K562 (cell line): ENCODE results near the gene VPS37D. TPM values are rescaled to one million over a fixed set of nuclear protein-coding genes. Genes with fewer than 3 reads are reported as not detected.

ENCODE experiments used
- BCOR ChIP-seq: fragments of 450-650 bp; IDR thresholded peaks from 2 replicates; pipeline ENCODE4 v1.6.1; 2016
- CBFA2T2 ChIP-seq: fragments of 450-650 bp; conservative IDR thresholded peaks from 2 replicates; pipeline ENCODE4 v1.6.1; 2017; ENCODE audit warnings: mild to moderate bottlenecking
- CHAMP1 ChIP-seq: fragments of 450-650 bp; IDR thresholded peaks from 2 replicates; pipeline ENCODE4 v1.6.1; 2016; ENCODE audit warnings: mild to moderate bottlenecking
- E2F5 ChIP-seq: sonication (generic); formaldehyde crosslinking; IDR thresholded peaks from 2 replicates; pipeline ENCODE4 v1.8.0; 2022; ENCODE audit warnings: mild to moderate bottlenecking, missing genetic modification reagents
- ILK ChIP-seq: fragments of 450-650 bp; IDR thresholded peaks from 2 replicates; pipeline ENCODE4 v1.6.1; 2016; ENCODE audit warnings: missing genetic modification characterization, low read depth, mild to moderate bottlenecking, missing compliant biosample characterization, moderate library complexity, borderline replicate concordance
- JUNB ChIP-seq: fragments of 450-650 bp; formaldehyde crosslinking; conservative IDR thresholded peaks from 2 replicates; pipeline ENCODE4 v1.4.0; 2020; ENCODE audit warnings: mild to moderate bottlenecking
- MBD1 ChIP-seq: fragments of 250-450 bp; sonication (Bioruptor Pico); IDR thresholded peaks from 2 replicates; pipeline ENCODE4 v1.8.0; 2022; ENCODE audit warnings: inconsistent platforms
- RBM34 ChIP-seq: fragments of 200-400 bp; formaldehyde crosslinking; IDR thresholded peaks from 2 replicates; pipeline ENCODE4 v1.6.1; 2018; ENCODE audit warnings: low read length, borderline replicate concordance; ENCODE audit not compliant: insufficient read depth
- SETDB1 ChIP-seq: IDR thresholded peaks from one replicate; pipeline ENCODE4 v1.6.1; 2012; ENCODE audit warnings: low read length, control low read depth, inconsistent platforms
- SFPQ ChIP-seq: fragments of 200-400 bp; formaldehyde crosslinking; IDR thresholded peaks from 2 replicates; pipeline ENCODE4 v1.6.1; 2017; ENCODE audit warnings: mild to moderate bottlenecking, low read depth, low read length, moderate library complexity
- TGIF2 ChIP-seq: sonication (generic); formaldehyde crosslinking; IDR thresholded peaks from 2 replicates; pipeline ENCODE4 v1.8.1; 2022; ENCODE audit warnings: mild to moderate bottlenecking, missing genetic modification reagents, moderate library complexity
- VEZF1 ChIP-seq: fragments of 200-800 bp; sonication (Bioruptor generic); IDR thresholded peaks from 2 replicates; pipeline ENCODE4 v1.6.1; 2017; ENCODE audit warnings: missing genetic modification characterization, missing compliant biosample characterization
- ZBTB1 ChIP-seq: sonication (generic); formaldehyde crosslinking; IDR thresholded peaks from 2 replicates; pipeline ENCODE4 v1.8.1; 2023; ENCODE audit warnings: missing genetic modification reagents, low read depth, mild to moderate bottlenecking, borderline replicate concordance
- ZNF239 ChIP-seq: fragments of 250-450 bp; sonication (Bioruptor Pico); IDR thresholded peaks from 2 replicates; pipeline ENCODE4 v1.4.0; 2020; ENCODE audit warnings: mild to moderate bottlenecking
- ZNF639 ChIP-seq, 2 experiments: fragments of 200-800 bp in 1 of 2; sonication (Bioruptor generic) in 1 of 2; sonication (generic) in 1 of 2; formaldehyde crosslinking in 1 of 2; IDR thresholded peaks in 1 of 2; conservative IDR thresholded peaks in 1 of 2; 2 replicates each; pipeline versions ENCODE4 v1.5.0 to v1.6.1; 2016 to 2020; ENCODE audit warnings: missing compliant biosample characterization in 1 of 2, missing genetic modification characterization in 1 of 2, missing genetic modification reagents in 1 of 2
- ZNF764 ChIP-seq: fragments of 250-450 bp; sonication (Bioruptor Pico); IDR thresholded peaks from 2 replicates; pipeline ENCODE4 v1.4.0; 2020; ENCODE audit warnings: low read depth, mild to moderate bottlenecking, moderate library complexity
- polyA plus RNA-seq, 8 experiments: library from polyadenylated mRNA; depleted of rRNA in 4 of 8; stranded (reverse) in 5 of 8; unstranded in 3 of 8; fragments of >200 nt; fragmentation: Nextera tagmentation in 2 of 8; fragmentation: Illumina TruSeq in 1 of 8; extraction: Ambion mirVana in 2 of 8; extraction: Trizol in 1 of 8; gene quantifications; 2 replicates each; pipeline versions ENCODE4 v1.2.1 to v1.2.3, GENCODE V29; 2011 to 2014; ENCODE audit warnings: inconsistent platforms in 1 of 8, missing spikeins in 1 of 8
- total RNA-seq, 7 experiments: library from RNA; depleted of rRNA in 6 of 7; stranded (reverse); fragments of >200 nt in 6 of 7; fragmentation: Illumina TruSeq in 2 of 7; extraction: Trizol in 2 of 7; gene quantifications; 2 replicates each; pipeline versions ENCODE4 v1.2.1 to v1.2.3, GENCODE V29; 2011 to 2021; ENCODE audit warnings: low replicate concordance in 1 of 7

VPS37D gene
- total and polyA plus RNA-seq, 9 of the 15 experiments (the other 6 are each of a cell fraction or from before 2014, with no cell fraction given) = 0.25 to 2.3 (median 1.0) TPM; not detected in 3

- no peak for TF ChIP-seq CBFA2T2
- no peak; the same call in 1 of the 2 replicates for TF ChIP-seq TGIF2 (CRISPR knock-in tag)
- TF ChIP-seq MBD1 (CRISPR knock-in tag) = no peak
- no peak for TF ChIP-seq SFPQ
- TF ChIP-seq ILK (tag) = no peak
- TF ChIP-seq SETDB1 = no peak
- TF ChIP-seq ZNF639 (CRISPR knock-in tag; conservative IDR thresholded peaks at IDR 0.05 in 1 of 2, IDR thresholded peaks at IDR 0.05 in 1 of 2) = no peak
- TF ChIP-seq E2F5 (CRISPR knock-in tag) = no peak
- TF ChIP-seq ZNF764 (CRISPR knock-in tag) = no peak
- peak; percentile 19; the same call in 1 of the 2 replicates for TF ChIP-seq BCOR
- peak; percentile 87 for TF ChIP-seq VEZF1 (CRISPR knock-in tag)
- peak; percentile 13; the same call in 1 of the 2 replicates for TF ChIP-seq ZBTB1 (CRISPR knock-in tag)
- no peak for TF ChIP-seq JUNB (CRISPR knock-in tag)
- no peak; the same call in 1 of the 2 replicates for TF ChIP-seq CHAMP1
- TF ChIP-seq ZNF239 = no peak
- TF ChIP-seq RBM34 = no peak
These were observed 15.6 kb downstream of the VPS37D start, which contains the start of the genes BUD23 and DNAJC30 (continued) for GRCh38 chr7:73683056-73683787.
